Stimulated activated CD4-positive, alpha-beta T cell treated with anti-CD3 and anti-CD28 coated beads, Interleukin-2, amount 100 ng/mL, for 4 hours (primary cell): ENCODE results near the gene STARD10.

ENCODE experiments used
- DNase-seq: peaks from one replicate; pipeline ENCODE4 v3.0.0-alpha.2; 2020; ENCODE audit warnings: low read depth

Gene STARD10

DNA sequence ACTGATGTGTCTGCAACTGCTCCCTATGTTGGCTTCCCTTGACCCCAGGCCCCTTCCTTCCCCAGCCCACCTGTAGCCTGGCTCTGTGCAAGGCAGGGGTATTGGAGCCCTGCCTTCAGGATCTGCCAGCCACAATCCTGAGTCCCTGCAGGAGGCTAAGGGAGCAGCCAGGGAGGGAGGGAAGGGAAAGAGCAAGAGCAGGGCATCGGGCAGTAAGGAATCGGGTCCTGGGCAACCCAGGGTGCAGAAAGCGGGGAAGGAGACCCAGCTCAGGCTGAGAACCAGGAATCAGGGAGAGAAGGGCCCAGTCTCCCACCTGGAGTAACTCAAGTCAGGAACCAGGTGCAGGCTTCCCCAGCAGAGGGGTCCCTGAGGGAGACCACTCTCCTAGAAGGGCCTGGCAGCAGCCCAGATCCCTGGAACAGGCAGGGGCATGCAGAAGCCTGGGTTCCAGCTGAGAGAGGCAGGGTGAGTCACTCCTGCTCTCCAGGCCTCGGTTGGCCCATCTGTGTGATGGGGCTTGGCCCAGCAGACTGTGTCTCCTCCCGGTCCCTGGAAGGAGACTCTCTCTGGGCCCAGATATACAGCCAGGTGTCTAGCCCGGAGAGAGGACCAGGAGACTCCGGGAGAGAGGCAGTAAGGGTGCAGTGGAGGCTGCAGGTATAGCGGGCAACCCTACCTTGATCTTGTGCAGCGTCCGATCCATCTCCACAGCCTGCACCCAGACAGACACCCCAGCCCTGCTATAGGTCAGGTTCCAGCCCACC is 13.4 kb downstream of the STARD10 start:
- no peak for DNase-seq

DNA sequence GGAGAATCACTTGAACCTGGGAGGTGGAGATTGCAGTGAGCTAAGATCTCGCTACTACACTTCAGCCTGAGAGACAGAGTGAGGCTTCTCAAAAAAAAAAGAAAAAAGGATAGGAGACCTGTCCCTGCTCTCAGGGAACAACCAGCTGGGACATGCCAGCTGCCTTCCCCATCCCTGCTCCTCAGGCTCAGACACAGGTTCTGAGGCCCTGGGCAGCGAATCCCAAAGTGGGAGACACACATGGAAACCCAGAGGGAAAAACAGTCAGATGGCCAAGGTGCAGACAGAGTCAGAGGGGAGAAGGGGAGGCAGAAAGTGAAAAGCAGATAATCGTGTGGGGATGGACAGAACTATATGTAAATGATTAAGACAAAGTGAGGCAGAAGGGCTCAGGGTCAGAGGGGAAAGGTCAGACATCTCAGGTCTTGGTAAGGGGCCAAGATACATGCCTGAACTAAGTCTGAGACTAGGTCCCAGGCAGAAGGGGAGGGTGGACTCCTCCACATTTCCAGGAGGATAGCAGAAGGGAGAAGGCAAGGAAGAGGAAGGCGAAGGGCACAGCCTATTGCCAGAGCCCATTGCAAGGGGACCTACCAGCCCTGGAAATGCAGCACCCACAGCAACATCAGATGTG is 14.2 kb downstream of the STARD10 start:
- no peak for DNase-seq

DNA sequence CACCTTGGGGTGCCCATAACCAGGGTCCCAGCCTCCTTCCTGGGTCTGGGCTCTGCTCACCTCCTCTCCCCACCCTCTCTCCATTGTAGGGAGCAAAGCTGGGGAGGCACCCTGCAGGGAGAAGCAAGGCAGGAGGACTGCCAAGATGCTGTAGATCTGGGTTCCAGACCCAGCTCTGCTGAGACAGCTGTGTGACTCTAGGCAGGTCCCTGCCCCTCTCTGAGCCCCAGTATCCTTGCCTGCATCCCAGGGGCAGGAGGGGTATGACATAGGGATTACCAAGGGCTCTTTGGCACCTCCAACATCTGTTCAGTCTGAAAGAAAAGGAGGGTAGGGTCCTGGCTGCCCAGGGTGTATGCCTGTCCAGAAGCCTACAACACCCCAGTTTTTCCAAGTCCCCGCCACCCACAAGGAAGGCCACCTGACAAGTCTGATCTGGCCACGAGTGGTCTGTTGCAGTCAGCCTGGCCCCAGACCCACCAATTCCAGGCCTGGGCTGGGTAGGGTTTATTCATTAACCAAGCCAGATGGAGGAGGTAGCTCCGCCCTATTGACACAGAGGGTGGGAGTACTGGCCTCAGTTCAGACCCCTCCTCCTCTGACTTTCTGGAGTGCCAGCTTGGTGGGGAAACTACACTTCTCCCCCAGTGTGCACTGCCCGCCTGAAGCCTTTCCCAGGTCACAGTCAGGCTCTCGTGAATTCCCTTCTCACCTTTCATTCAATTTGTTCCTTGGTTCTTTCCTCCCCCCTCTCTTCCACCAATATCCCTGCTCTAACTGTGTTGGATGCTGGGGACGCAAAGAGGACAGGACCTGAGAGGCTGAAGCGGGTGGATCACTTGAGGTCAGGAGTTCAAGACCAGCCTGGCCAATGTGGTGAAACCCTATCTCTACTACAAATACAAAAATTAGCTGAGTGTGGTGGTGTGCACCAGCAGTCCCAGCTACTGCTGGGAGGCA is 15.0 kb downstream of the STARD10 start:
- DNase-seq, result no peak

DNA sequence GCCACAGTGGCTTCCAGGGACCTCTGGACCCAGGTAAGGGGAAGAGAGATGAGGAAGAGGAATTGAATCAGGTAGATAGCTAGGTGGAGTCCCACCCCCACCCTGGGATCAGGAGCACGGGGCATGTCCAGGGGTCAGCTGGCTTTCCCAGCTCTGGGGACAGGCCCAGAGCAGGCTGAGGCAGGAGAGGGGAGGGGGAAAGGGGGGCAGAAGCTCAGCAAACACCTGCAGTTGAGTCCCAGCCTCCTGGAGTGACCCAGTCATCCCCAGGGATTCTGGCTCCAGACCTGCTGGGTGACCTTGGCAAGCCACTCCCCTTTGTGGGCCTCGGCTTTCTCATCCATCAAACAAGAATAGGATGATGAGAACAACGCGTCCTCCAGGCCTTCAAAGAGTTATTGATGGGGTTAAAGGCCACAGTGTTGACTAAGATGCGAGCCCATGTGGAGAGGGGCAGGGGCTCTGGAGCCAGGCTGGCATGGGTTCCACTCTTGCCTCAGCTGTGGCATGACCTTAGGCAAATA is 16.0 kb downstream of the STARD10 start:
- DNase-seq, result no peak

DNA sequence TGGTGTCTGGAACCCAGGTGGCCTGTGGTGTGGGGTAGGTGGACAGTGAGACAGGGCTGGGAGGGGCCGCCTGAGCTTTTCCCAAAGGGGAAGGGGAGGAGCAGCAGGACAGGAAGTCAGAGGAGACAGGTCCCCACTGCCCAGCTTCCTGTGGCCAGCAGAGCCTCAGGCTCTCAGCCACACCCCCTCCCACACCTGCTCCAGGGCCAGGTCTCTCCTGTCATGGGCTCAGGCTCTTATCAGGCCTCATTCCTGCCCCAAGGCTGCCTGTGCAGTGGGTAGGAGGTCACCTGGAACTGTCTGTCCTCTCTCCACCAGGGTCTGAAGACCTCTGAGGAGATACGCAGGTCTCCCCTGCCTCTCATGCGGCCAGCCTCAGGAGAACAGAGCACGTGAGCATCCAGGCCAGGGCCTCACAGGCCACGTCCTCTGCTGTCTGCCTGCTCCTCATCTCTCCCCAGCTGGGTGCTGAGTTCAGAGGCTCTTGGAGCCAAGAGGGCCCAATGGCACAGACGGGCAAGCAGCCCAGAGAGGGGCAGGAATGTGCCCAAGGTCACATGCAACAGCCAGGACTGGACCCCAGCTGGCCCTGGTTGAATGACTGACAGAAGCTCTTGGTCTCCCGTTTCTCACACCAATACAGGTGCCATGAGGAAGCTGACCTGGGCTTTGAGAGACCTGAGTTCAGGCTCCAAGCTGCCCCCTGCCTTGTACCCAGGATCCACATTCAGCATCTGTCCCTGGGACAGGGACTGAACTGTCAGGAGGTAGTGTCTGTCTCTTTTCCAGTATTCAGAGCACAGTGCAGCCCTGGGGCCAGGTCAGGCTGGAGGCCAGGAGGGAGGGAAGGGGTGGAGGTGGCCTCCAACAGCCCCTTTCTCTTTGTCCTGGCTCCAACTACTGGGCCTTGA is 16.7 kb downstream of the STARD10 start:
- DNase-seq, result no peak

DNA sequence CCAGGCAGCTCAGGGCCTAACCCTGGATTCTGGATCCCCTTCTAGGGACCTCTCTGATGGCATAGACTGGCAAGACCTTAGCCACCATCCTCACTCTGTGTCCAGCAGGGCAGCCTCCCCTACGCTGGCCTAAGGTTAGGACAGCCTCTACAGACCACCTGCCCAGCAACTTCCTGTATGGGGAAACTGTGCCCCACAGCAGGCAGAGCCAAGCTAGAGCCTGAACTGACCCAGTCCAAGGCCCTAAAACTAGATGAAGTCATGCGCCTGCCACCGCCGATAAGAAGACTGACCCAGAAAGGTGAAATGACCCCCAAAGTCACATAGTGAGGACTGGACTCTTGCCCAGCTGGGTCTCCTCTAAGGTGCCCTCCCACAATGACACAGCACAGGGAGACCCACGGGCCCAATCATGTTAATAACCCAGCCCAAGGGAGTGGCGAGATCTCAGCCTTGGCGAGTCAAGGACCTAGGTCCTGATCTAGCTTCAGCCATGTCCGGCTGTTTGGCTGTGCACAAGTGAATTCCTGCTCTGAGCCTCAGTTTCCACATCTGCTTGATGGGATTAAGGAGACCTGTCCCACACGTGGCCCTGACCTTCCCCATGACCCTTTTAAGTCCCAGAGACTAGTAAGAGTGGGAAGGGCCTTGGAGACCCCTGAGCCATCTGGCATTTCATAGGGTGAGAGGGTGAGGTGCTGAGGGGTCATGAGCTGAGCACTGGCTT is 17.6 kb downstream of the STARD10 start:
- no peak for DNase-seq

DNA sequence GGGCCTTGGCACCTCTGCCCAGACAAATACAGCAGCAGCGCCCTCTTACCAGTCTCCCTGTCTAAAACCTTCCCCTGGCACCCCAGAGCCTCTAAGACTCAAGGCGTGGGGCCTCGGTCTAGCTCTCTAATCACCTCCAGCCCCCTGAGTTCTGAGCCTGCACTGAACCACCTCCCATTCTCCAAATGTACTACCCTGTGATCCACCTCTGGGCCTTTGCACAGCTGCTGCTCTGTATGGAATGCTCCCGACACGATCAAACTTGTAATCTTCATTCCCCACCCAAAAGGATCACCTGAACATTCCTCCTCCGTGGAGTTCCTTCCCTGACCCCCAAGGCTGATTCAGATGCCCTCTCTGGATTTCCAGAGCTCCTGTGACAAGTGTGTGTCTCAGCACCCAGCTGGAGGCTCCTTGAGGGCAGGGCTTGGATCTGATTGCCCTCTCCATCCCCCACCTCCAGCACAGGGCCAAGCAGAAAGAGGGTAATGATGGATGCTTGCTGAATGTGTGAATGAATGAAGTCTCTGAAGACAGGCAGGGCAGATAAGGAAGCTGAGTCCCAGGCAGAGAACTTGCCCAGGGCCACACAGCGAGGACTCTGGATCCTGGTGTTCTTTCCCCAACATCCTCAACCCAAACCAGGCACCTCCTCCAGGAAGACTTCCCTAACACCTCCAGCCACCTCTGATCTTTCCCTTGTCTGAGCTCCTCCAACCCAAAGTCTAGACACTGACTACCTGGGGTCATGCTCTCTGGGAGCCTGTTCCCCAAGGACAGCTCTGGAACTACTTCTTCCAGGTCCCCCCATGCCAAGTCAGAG is 18.3 kb downstream of the STARD10 start:
- DNase-seq, result no peak

DNA sequence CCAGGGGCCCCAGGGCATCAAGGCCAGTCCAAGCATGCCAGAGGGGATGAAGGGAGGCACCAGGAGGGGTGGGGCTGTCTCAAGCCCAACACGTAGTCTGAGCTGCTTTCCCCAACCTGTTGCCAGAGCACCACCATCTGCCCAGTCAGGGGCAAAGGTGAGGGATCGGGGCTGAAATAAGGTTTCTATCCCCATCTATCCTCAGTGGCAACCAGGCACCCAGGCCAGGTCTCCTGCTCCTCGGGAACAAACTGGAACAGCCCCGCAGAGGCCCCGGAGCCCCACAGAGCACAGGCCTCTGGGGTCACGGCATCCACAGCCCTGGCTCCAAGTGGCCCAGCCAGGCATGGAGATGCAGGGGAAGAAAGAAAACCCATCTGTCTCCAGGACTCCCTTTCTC is 19.3 kb downstream of the STARD10 start:
- DNase-seq, result no peak

DNA sequence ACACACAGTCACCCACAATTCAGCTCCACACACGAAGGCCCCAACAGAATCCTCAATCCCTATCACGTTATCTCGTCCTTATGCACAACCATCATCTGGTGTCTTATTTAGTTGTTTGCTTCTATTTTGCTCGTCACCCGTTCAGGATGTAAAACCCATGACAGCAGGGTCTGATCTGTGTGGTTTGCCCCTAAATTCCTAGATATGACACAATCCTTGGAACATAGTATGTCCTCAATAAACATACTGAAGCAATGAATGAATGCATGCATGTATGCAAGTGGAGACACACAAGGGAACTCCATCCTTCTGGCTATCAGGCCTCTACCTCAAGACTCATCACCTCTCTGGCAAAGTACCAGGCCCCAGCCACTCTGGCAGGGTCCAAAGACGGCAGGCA is 20.2 kb downstream of the STARD10 start:
- no peak for DNase-seq

DNA sequence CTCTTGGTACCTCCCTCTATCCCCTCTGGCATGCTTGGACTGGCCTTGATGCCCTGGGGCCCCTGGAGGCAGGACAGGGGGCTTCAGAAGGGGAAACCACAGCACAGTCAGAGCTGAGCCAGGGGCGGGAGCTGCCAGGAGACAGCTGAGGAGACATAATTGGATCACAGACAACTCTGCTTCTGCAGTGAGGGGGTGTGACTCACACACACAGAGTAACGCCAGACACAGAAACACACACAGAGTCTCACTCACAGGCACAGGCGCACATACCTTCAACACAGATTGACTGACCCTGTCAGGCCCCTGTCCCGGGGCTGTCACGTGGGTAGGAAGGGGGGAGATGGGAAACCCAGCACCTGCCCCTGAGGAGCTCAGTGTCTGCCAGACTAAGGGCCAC is 20.6 kb downstream of the STARD10 start:
- no peak for DNase-seq

DNA sequence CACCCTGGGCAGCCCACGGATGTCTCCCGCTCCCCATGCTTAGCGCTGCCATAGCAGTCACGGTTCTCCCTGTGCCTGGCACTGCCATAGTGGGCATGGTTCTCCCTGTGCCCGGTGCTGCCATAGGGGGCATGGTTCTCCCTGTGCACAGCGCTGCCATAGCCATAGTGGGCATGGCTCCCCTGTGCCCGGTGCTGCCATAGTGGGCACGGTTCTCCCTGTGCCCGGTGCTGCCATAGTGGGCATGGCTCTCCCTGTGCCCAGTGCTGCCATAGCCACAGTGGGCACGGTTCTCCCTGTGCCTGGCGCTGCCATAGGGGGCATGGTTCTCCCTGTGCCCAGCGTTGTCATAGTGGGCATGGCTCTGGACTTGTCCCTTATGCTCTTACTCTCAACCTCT is 21.8 kb downstream of the STARD10 start:
- DNase-seq, result no peak

DNA sequence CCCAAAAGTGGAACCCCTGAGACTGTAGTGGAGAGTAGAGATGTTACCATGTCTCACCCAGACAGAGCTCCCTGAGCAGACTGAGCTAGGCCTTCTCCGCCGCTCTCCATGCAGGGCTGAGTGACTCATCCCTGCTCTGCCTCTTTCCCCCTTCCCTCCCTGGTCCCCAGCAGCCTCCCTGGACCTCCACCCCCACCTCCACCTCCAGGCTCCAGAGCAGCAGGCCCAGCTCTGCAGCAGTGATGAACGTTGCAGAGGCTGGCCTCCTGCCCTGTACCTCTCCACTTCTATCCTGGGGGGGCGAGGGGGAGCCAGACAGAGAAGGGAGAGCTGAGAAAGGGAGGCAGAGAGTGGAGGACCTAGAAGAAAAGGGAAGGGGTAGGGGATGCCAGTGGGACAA is 22.3 kb downstream of the STARD10 start:
- no peak for DNase-seq

DNA sequence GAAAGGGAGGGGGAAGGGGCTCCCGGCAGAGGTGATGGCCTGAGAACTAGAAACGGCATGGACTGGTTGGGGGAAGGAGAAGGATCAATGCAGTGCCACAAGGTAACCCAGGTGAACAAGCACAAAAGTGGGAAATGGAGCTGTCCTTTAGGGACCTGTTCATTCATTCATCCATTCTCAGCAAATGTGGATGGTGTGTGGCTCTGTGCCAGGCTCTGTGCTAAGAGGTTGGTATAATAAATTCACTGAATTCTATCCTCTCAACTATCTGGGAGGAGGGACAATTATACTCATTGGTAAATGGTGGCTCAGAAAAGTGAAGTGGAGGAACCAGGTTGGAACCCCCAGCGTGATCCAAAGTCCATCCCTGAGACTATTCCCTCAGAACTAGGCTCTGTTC is 23.0 kb downstream of the STARD10 start:
- DNase-seq, result no peak

DNA sequence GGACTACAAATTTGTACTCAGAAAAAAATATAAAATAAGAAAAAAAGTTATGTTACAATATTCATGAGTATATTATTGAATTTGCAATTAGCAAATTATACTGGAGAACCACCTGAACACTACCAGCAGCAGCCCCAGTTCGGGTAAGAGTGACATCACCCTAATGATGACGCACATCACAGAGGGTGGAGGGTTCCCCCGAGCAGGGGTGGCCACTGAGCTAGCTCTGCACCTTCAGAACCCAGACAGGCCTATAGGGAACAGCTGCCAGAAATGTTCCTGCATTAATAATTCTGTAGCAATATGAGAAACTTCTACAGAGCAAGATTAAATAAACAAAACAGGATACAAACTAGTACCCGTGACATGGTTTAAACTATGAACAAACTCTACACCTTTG is 24.2 kb downstream of the STARD10 start:
- no peak for DNase-seq

DNA sequence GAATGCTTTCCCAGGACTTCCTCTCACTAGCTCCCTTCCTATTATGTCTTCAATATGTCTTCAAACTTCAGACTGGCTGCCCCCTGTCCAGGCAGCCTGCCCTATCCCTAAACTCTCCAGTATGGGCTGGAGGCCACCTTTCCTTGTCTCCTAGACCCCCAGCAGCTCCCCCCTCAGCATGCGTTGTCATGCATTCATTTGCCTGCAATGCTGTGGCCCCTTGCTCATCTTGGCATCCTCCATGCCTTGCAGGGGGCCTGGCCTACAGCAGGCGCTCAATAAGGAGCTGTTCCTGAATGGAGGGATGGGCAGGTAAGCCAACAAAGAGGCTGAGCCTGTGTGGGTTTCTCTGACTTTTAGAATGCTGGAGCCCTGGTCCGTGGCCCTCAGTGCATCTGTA is 25.3 kb downstream of the STARD10 start:
- no peak for DNase-seq

DNA sequence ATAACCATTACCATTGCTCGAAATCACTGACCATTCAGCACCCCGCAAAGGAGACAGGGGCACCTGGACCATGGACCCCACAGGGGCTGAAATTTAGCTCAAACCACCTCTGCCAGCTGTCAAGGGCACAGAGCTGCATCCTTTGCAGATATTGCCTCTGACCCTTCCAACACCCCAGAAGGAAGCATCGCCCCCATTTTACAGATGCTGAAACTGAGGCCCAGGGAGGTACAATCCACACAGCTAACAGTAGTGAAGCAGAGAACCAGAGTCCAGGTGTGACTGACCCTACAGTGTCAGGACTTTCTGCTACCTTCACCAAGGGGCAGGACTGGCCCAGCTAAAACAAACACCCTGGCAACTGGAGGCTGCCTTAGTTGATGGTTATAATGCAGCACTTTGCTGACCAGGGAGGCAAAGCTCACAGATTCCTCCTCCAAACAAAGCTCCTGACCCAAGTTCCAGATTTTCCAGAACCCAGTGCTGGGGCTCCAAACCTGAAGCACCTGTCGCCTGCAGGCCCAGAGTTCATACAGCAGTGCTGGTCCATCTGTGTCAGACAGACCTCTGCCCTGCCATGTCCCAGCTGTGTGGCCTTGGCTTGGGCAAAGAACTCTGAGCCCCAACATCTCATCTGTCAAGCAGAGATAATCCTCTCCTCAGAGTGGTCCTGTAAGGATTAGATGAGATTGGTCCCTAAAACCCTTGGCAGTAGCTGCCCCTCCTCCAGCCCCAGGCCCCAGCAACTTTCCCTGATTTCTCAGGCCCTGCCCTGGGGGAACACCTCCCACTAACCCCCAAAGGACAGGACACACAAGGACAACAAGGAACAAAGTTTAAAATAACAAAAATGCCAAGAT is 26.4 kb downstream of the STARD10 start:
- no peak for DNase-seq

DNA sequence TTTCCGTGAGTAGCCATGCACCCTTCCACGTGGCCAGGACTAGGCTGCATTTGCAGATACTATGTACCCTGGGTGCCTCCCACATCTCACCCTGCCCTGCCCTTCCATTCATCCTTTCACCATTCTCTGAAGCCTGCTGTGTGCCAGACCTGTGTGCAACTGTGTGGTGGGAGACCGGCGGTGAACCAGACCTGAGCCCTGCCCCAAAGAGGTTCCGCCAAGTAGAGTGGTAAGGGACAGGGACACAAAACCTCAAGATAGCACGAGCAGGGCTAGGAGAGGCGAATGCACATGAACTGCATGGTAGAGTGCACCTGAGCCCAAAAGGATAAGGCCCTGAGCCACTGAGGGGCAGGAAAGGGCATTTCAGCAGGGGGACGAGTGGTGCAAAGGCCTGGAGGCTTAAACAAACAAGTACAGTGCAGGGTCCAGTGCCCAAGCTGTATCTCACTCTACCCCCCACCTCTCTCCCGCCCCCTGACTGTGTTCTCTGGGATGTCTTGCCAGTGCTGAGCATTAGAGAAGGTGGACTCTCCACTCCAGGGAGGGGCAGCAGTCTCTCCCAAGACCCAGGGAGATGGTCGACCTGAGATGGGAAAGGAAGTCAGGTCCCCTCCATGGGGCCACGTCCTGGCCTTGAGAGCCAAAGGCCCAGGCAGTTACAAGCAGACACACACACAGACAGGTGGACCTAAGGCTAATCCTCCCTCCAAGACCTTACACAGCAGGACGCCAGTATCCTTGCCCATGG is 27.5 kb downstream of the STARD10 start:
- DNase-seq, result no peak

DNA sequence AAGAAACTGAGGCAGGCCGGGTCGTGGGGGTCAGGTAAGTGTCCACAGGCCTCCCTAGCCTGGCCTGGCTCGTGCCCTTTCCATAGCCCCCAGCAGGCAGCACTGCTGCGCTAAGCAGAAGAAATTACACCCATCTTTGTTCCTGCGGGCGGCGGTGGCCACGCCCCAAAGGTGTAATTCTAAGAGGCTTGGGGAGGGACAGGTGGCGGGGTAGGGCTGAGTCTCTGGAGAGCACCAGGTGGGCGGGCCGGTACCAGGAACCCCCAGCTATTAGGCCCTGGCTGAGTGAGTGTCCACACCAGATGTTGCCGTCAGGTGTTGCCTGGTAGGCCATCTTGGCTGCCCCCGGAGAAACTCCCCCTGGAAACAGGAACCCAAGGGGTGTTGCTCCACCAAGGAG is 29.3 kb downstream of the STARD10 start:
- DNase-seq, result no peak
